Vagina (tissue), 2 donors: ENCODE results near the gene SFMBT2.

ENCODE experiments used
- POLR2A ChIP-seq, 2 donors: fragments of 450-650 bp; IDR thresholded peaks; one replicate each; pipeline ENCODE4 v1.6.1; 2017; ENCODE audit warnings: antibody characterized with exemption in 2 of 2, mild to moderate bottlenecking in 2 of 2, moderate library complexity in 2 of 2
- POLR2AphosphoS5 ChIP-seq, 2 donors: sonication (generic); formaldehyde crosslinking; IDR thresholded peaks; one replicate each; pipeline ENCODE4 v1.9.0; 2017; ENCODE audit warnings: antibody characterized with exemption in 2 of 2, mild to moderate bottlenecking in 2 of 2, low read depth in 1 of 2; ENCODE audit not compliant: insufficient read depth in 1 of 2
- TF ChIP-seq, protein P1 (sequence below), 3 experiments: fragments of 450-650 bp in 2 of 3; fragments of 200-600 bp in 1 of 3; sonication (generic) in 1 of 3; IDR thresholded peaks; one replicate each; pipeline ENCODE4 v1.5.1; 2017 to 2019; ENCODE audit warnings: antibody characterized with exemption in 3 of 3, mild to moderate bottlenecking in 2 of 3, moderate library complexity in 2 of 3

DNA sequence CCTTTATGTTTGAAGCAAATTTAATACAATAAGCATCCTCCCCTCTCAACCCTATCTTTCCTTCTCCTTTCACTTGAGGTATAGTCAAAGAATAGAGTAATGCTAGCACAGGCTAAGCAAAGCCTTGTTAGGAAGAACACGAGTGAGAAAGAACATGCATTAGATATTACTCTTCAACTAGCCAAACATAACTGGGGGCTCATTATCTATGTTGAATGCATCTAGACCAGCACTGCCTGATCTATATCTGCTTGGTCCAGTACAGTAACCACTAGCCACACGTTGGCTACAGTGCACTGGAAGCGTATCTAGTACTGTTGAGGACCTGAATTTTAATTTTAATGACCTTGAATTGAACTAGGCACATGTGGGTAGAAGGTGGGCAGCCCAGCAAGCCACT, 21.0 kb downstream of the SFMBT2 start:
- TF ChIP-seq POLR2A (IDR thresholded peaks at IDR 0.05): no peak
- TF ChIP-seq, protein P1, sequence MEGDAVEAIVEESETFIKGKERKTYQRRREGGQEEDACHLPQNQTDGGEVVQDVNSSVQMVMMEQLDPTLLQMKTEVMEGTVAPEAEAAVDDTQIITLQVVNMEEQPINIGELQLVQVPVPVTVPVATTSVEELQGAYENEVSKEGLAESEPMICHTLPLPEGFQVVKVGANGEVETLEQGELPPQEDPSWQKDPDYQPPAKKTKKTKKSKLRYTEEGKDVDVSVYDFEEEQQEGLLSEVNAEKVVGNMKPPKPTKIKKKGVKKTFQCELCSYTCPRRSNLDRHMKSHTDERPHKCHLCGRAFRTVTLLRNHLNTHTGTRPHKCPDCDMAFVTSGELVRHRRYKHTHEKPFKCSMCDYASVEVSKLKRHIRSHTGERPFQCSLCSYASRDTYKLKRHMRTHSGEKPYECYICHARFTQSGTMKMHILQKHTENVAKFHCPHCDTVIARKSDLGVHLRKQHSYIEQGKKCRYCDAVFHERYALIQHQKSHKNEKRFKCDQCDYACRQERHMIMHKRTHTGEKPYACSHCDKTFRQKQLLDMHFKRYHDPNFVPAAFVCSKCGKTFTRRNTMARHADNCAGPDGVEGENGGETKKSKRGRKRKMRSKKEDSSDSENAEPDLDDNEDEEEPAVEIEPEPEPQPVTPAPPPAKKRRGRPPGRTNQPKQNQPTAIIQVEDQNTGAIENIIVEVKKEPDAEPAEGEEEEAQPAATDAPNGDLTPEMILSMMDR (IDR thresholded peaks at IDR 0.05): no peak
- TF ChIP-seq POLR2AphosphoS5 (IDR thresholded peaks at IDR 0.05; ENCODE audit: insufficient read depth in 1 of 2, low read depth in 1 of 2): no peak
